ENCODE data around the gene NR1D2. TPM values are rescaled to one million over a fixed set of nuclear protein-coding genes. Genes with fewer than 3 reads are reported as not detected.

NR1D2 gene
- total RNA-seq (2021) (53.9 and 66.0 TPM in 2 replicates), Bru-seq, nascent RNA (percentile 98 among the genes with signal in this experiment), BruChase-seq, experiment 1, labeled RNA remaining after a 2-hour chase (percentile 98 among the genes with signal in this experiment), BruChase-seq, experiment 2, labeled RNA remaining after a 6-hour chase (percentile 97 among the genes with signal in this experiment)
- long read RNA-seq, full-length matches to known transcripts, result 41 of 59 reads
- long read RNA-seq, partial matches to known transcripts, result 4 of 59 reads
- long read RNA-seq, other reads (novel, unspliced or antisense), result 14 of 59 reads

- H3K4me2 ChIP-seq, result peak within 1 kb of the TSS; percentile 92
Measured at GRCh38 chr3:23944861-23945662, at the start of gene NR1D2. NR1D2 (plus strand) TSS chr3:23945286; CDS start chr3:23945579, 293 bp downstream.

GRCh38 chr3:23900744-23901143, 44.3 kb upstream of the NR1D2 start:
- Histone ChIP-seq H3K9me2 (ENCODE audit: insufficient read depth) (no peaks in the 10 kb centered on the region), H3K4me1 (replicated peaks; ENCODE audit: insufficient read depth) (no peaks in the 10 kb centered on the region; the same call in 1 of the 2 replicates), H3K36me3 (ENCODE audit: low read depth) (peaks cover 29% of the 10 kb centered on the region), H3K4me2 (no peak overlapping the region), H2AFZ (no peak overlapping the region), H3K9me3 (ENCODE audit: insufficient read depth, low read depth) (no peaks in the 10 kb centered on the region), H3F3A (ENCODE audit: insufficient read depth, low read depth) (0 out of 2 replicates have a peak, but pooled peaks cover 3% of the 10 kb centered on the region), H4K20me1 (ENCODE audit: insufficient read depth) (no peaks in the 10 kb centered on the region), H3K27ac (no peak overlapping the region), H3K79me2 (ENCODE audit: low read depth) (0 out of 2 replicates have a peak, but pooled peaks cover 3% of the 10 kb centered on the region), H3K27me3 (ENCODE audit: insufficient read depth, low read depth) (no peaks in the 10 kb centered on the region), H3K4me3 (no peak overlapping the region)
- no peak for DNase-seq
- no TSS peak for BruUV-seq (replicated peaks)
- TF ChIP-seq EZH2 (IDR thresholded peaks at IDR 0.05; ENCODE audit: low read depth), result no peak
- TF ChIP-seq CTCF (conservative IDR thresholded peaks at IDR 0.05), result no peak
- ChIA-PET POLR2A (ENCODE audit: unreplicated experiment) (no interaction called here), CTCF (interaction anchor here (0.7 kb wide), 1 partner anchor 12 kb away, joined by 12 read pairs; no protein-coding TSS in a partner anchor)
- intact Hi-C loops (cut with micrococcal nuclease; ENCODE audit: unreplicated experiment), result no loop called here

More at GRCh38 chr3:23944861-23945662, at the start of gene NR1D2:
- peaks cover 38% of the 10 kb centered on the region for H3K79me2 ChIP-seq (ENCODE audit: low read depth)
- no peaks in the 10 kb centered on the region for H3K9me3 ChIP-seq (ENCODE audit: insufficient read depth, low read depth)
- H3K36me3 ChIP-seq (ENCODE audit: low read depth), result peaks cover 13% of the 10 kb centered on the region
- intact Hi-C loops (cut with micrococcal nuclease; ENCODE audit: unreplicated experiment), result loop anchor here (1.0 to 10.0 kb wide), 2 partner anchors 28 to 930 kb away; partner anchors contain the start of gene RPL15
- BruUV-seq (replicated peaks), result no TSS peak
- peak within 1 kb of the TSS; percentile 70 for H3K4me3 ChIP-seq
- H4K20me1 ChIP-seq (ENCODE audit: insufficient read depth), result peaks cover 13% of the 10 kb centered on the region
- peak; percentile 37 to 77 for DNase-seq
- TF ChIP-seq CTCF (conservative IDR thresholded peaks at IDR 0.05), result no peak
- ChIA-PET POLR2A (ENCODE audit: unreplicated experiment) (interaction anchor here (0.7 kb wide), 1 partner anchor 420 kb away, joined by 6 read pairs; no protein-coding TSS in a partner anchor), CTCF (no interaction called here)
- peak within 1 kb of the TSS; percentile 94 for H3K27ac ChIP-seq
- H3K4me1 ChIP-seq (replicated peaks; ENCODE audit: insufficient read depth), result peaks cover 27% of the 10 kb centered on the region
- H3F3A ChIP-seq (ENCODE audit: insufficient read depth, low read depth), result peaks cover 19% of the 10 kb centered on the region
- peak within 1 kb of the TSS; percentile 91 for H2AFZ ChIP-seq
- no peaks in the 10 kb centered on the region for H3K9me2 ChIP-seq (ENCODE audit: insufficient read depth)
- no peaks in the 10 kb centered on the region for H3K27me3 ChIP-seq (ENCODE audit: insufficient read depth, low read depth)

GRCh38 chr3:23904545-23904944, 40.5 kb upstream of the NR1D2 start:
- POLR2A ChIA-PET (ENCODE audit: unreplicated experiment), result interaction anchor here (0.6 kb wide), 1 partner anchor 703 kb away, joined by 7 read pairs; no protein-coding TSS in a partner anchor
- TF ChIP-seq EZH2 (IDR thresholded peaks at IDR 0.05; ENCODE audit: low read depth) (no peak), CTCF (conservative IDR thresholded peaks at IDR 0.05) (no peak)
- CTCF ChIA-PET, result no interaction called here
- no peaks in the 10 kb centered on the region; the same call in 1 of the 2 replicates for H3K4me1 ChIP-seq (replicated peaks; ENCODE audit: insufficient read depth)
- no peak for DNase-seq
- 0 out of 2 replicates have a peak, but pooled peaks cover 3% of the 10 kb centered on the region for H3K79me2 ChIP-seq (ENCODE audit: low read depth)
- H3K9me2 ChIP-seq (ENCODE audit: insufficient read depth), result no peaks in the 10 kb centered on the region
- H3F3A ChIP-seq (ENCODE audit: insufficient read depth, low read depth), result peaks cover 10% of the 10 kb centered on the region; the same call in 1 of the 2 replicates
- H3K27me3 ChIP-seq (ENCODE audit: insufficient read depth, low read depth), result no peaks in the 10 kb centered on the region
- no peaks in the 10 kb centered on the region for H3K9me3 ChIP-seq (ENCODE audit: insufficient read depth, low read depth)
- H4K20me1 ChIP-seq (ENCODE audit: insufficient read depth), result no peaks in the 10 kb centered on the region
- H3K4me3 ChIP-seq, result no peak overlapping the region
- no TSS peak for BruUV-seq (replicated peaks)
- H2AFZ ChIP-seq, result no peak overlapping the region
- intact Hi-C loops (cut with micrococcal nuclease; ENCODE audit: unreplicated experiment), result no loop called here
- H3K27ac ChIP-seq, result 0 out of 2 replicates have a peak overlapping the region, but pooled peaks have one; percentile 10
- no peak overlapping the region for H3K4me2 ChIP-seq
- H3K36me3 ChIP-seq (ENCODE audit: low read depth), result peaks cover 27% of the 10 kb centered on the region
